ENCODE measurements around the gene XPA. TPM values are rescaled to one million over a fixed set of nuclear protein-coding genes. Genes with fewer than 3 reads are reported as not detected.
A peak's percentile ranks its signal among the peaks of the same experiment; 100 is the strongest.

Gene XPA
- total RNA-seq, 1 experiment from 2014 or later = 3.0 TPM

GRCh38 chr9:97697837-97698236 lies 697 bp upstream of the XPA start:
- ATAC-seq (no peak), DNase-seq (ENCODE audit: low spot score) (no peak)
- Mint-ChIP-seq H3K36me3 (no peaks in the 10 kb centered on the region), H3K9me3 (no peaks in the 10 kb centered on the region), H3K27ac (no peak overlapping the region), H3K4me3 (peak overlapping the region; percentile 78), H3K27me3 (ENCODE audit: low read depth) (peaks cover 52% of the 10 kb centered on the region), H3K4me1 (peaks cover 20% of the 10 kb centered on the region)
- TF ChIP-seq ESRRA (CRISPR knock-in tag; IDR thresholded peaks at IDR 0.05; ENCODE audit: borderline replicate concordance) (no peak), FOXP1 (CRISPR knock-in tag; IDR thresholded peaks at IDR 0.05; ENCODE audit: borderline replicate concordance) (no peak), ZBTB21 (CRISPR knock-in tag; IDR thresholded peaks at IDR 0.05; ENCODE audit: borderline replicate concordance) (no peak), GABPB1 (CRISPR knock-in tag; IDR thresholded peaks at IDR 0.05) (no peak), ETV6 (CRISPR knock-in tag; IDR thresholded peaks at IDR 0.05) (no peak), NFE2L1 (CRISPR knock-in tag; IDR thresholded peaks at IDR 0.05) (no peak), OVOL2 (CRISPR knock-in tag; IDR thresholded peaks at IDR 0.05; ENCODE audit: borderline replicate concordance) (no peak), ATF1 (CRISPR knock-in tag; IDR thresholded peaks at IDR 0.05) (no peak), PRDM15 (CRISPR knock-in tag; IDR thresholded peaks at IDR 0.05) (no peak), TP53 (CRISPR knock-in tag; IDR thresholded peaks at IDR 0.05) (no peak), E2F5 (CRISPR knock-in tag; IDR thresholded peaks at IDR 0.05) (no peak), PREB (CRISPR knock-in tag; IDR thresholded peaks at IDR 0.05; ENCODE audit: borderline replicate concordance) (no peak), KAT7 (CRISPR knock-in tag; IDR thresholded peaks at IDR 0.05; ENCODE audit: borderline replicate concordance) (no peak)
- ChIA-PET CTCF (interaction anchor here (2.3 kb wide), 1 partner anchor 148 kb away, joined by 8 read pairs; no protein-coding TSS in a partner anchor), POLR2A (no interaction called here)

GRCh38 chr9:97695995-97696802 lies 941 bp downstream of the XPA start:
- Mint-ChIP-seq H3K27me3 (ENCODE audit: low read depth) (peaks cover 46% of the 10 kb centered on the region), H3K9me3 (no peaks in the 10 kb centered on the region), H3K36me3 (no peaks in the 10 kb centered on the region), H3K4me1 (peaks cover 18% of the 10 kb centered on the region), H3K27ac (no peak overlapping the region), H3K4me3 (peak overlapping the region; percentile 78)
- ATAC-seq = no peak
- CTCF ChIA-PET = interaction anchor here (0.6 to 2.3 kb wide), 6 partner anchors 16 to 339 kb away, joined by 3 to 8 read pairs (median 5); no protein-coding TSS in a partner anchor
- TF ChIP-seq USF2 (CRISPR knock-in tag; IDR thresholded peaks at IDR 0.05) (no peak), ZNF671 (CRISPR knock-in tag; IDR thresholded peaks at IDR 0.05) (no peak), GRHL2 (CRISPR knock-in tag; IDR thresholded peaks at IDR 0.05; ENCODE audit: insufficient replicate concordance, severe bottlenecking) (no peak), SMAD3 (CRISPR knock-in tag; IDR thresholded peaks at IDR 0.05; ENCODE audit: borderline replicate concordance) (no peak), TCF7 (CRISPR knock-in tag; IDR thresholded peaks at IDR 0.05; ENCODE audit: low read depth) (no peak), USF1 (CRISPR knock-in tag; IDR thresholded peaks at IDR 0.05) (no peak), HMGA2 (CRISPR knock-in tag; IDR thresholded peaks at IDR 0.05) (no peak), TEAD4 (CRISPR knock-in tag; IDR thresholded peaks at IDR 0.05) (no peak), PRDM15 (CRISPR knock-in tag; IDR thresholded peaks at IDR 0.05) (no peak), SP1 (CRISPR knock-in tag; conservative IDR thresholded peaks at IDR 0.05) (no peak)
- DNase-seq (ENCODE audit: low spot score) = no peak
- POLR2A ChIA-PET = no interaction called here

Data from WTC11 (cell line).